H9 (cell line): ENCODE measurements around the gene TBC1D10B. TPM values are rescaled to one million over a fixed set of nuclear protein-coding genes. Genes with fewer than 3 reads are reported as not detected.
A peak's percentile ranks its signal among the peaks of the same experiment; 100 is the strongest.
"Not testable (repeated sequence)": the region's sequence is repeated elsewhere in the genome, so short reads cannot be mapped to it uniquely, and the experiment has no call there.

Source experiments
- DNase-seq: peaks from one replicate; pipeline ENCODE4 v3.0.0-alpha.2; 2017
- H2AFZ ChIP-seq: one replicate; pipeline ENCODE4 v1.6.1; 2013; ENCODE audit warnings: mild to moderate bottlenecking, low read length, control low read depth, moderate library complexity
- H2AK5ac ChIP-seq: 2 replicates; pipeline ENCODE4 v1.6.1; 2013; ENCODE audit warnings: low read length, control low read depth, mixed read lengths; ENCODE audit not compliant: insufficient read length
- H2BK120ac ChIP-seq: one replicate; pipeline ENCODE4 v1.6.1; 2013; ENCODE audit warnings: low read depth, mild to moderate bottlenecking, low read length, control low read depth, inconsistent platforms; ENCODE audit not compliant: poor library complexity, severe bottlenecking
- H2BK12ac ChIP-seq: 2 replicates; pipeline ENCODE4 v1.6.1; 2013; ENCODE audit warnings: low read length, control low read depth, mixed read lengths, low read depth; ENCODE audit not compliant: insufficient read length
- H2BK15ac ChIP-seq: 2 replicates; pipeline ENCODE4 v1.6.1; 2013; ENCODE audit warnings: low read depth, low read length, control low read depth
- H2BK20ac ChIP-seq: one replicate; pipeline ENCODE4 v1.6.1; 2013; ENCODE audit warnings: low read depth, mild to moderate bottlenecking, low read length, control low read depth, inconsistent platforms; ENCODE audit not compliant: poor library complexity, severe bottlenecking
- H2BK5ac ChIP-seq: 2 replicates; pipeline ENCODE4 v1.6.1; 2013; ENCODE audit warnings: low read length, control low read depth, mixed read lengths; ENCODE audit not compliant: insufficient read length
- H3K14ac ChIP-seq: 2 replicates; pipeline ENCODE4 v1.6.1; 2013; ENCODE audit warnings: low read length, control low read depth; ENCODE audit not compliant: insufficient read depth
- H3K18ac ChIP-seq: 2 replicates; pipeline ENCODE4 v1.6.1; 2013; ENCODE audit warnings: low read depth, mild to moderate bottlenecking, mixed read lengths, low read length, control low read depth; ENCODE audit not compliant: insufficient read length
- H3K23ac ChIP-seq: 2 replicates; pipeline ENCODE4 v1.6.1; 2013; ENCODE audit warnings: low read length, control low read depth, mixed read lengths, low read depth; ENCODE audit not compliant: insufficient read length
- H3K23me2 ChIP-seq: 2 replicates; pipeline ENCODE4 v1.6.1; 2013; ENCODE audit warnings: low read depth, mild to moderate bottlenecking, mixed read lengths, low read length, control low read depth; ENCODE audit not compliant: insufficient read length, poor library complexity, severe bottlenecking
- H3K27ac ChIP-seq: 2 replicates; pipeline ENCODE4 v1.5.1; 2013; ENCODE audit warnings: low read length, control low read depth, mixed read lengths, low read depth; ENCODE audit not compliant: insufficient read length
- H3K27me3 ChIP-seq: 2 replicates; pipeline ENCODE4 v1.6.1; 2013; ENCODE audit warnings: low read length, control low read depth, inconsistent platforms; ENCODE audit not compliant: insufficient read depth
- H3K4ac ChIP-seq: 2 replicates; pipeline ENCODE4 v1.6.1; 2013; ENCODE audit warnings: low read depth, mild to moderate bottlenecking, control low read depth, inconsistent platforms, low read length, moderate library complexity
- H3K4me1 ChIP-seq: 2 replicates; pipeline ENCODE4 v1.6.1; 2013; ENCODE audit warnings: low read length, control low read depth, inconsistent platforms; ENCODE audit not compliant: insufficient read depth
- H3K4me2 ChIP-seq: 2 replicates; pipeline ENCODE4 v1.6.1; 2013; ENCODE audit warnings: low read length, control low read depth, mixed read lengths; ENCODE audit not compliant: insufficient read length, insufficient read depth
- H3K56ac ChIP-seq: 2 replicates; pipeline ENCODE4 v1.6.1; 2013; ENCODE audit warnings: low read depth, mild to moderate bottlenecking, mixed read lengths, low read length, control low read depth; ENCODE audit not compliant: insufficient read length
- H3K79me1 ChIP-seq: 2 replicates; pipeline ENCODE4 v1.6.1; 2013; ENCODE audit warnings: low read depth, mild to moderate bottlenecking, moderate library complexity, low read length, control low read depth, inconsistent platforms; ENCODE audit not compliant: insufficient read depth, poor library complexity, severe bottlenecking
- H3K79me2 ChIP-seq: 2 replicates; pipeline ENCODE4 v1.6.1; 2013; ENCODE audit warnings: low read length, control low read depth, inconsistent platforms; ENCODE audit not compliant: insufficient read depth
- H3K9ac ChIP-seq: 2 replicates; pipeline ENCODE4 v1.6.1; 2013; ENCODE audit warnings: low read length, control low read depth, mixed read lengths; ENCODE audit not compliant: insufficient read length; ENCODE audit errors: extremely low read depth
- H3K9me3 ChIP-seq: one replicate; pipeline ENCODE4 v1.6.1; 2013; ENCODE audit warnings: low read depth, low read length, inconsistent platforms; ENCODE audit not compliant: control insufficient read depth
- H3T11ph ChIP-seq: one replicate; pipeline ENCODE4 v1.6.1; 2013; ENCODE audit warnings: mild to moderate bottlenecking, low read length, control low read depth, inconsistent platforms
- H4K20me1 ChIP-seq: one replicate; pipeline ENCODE4 v1.6.1; 2013; ENCODE audit not compliant: control insufficient read depth, insufficient read length, insufficient read depth
- H4K5ac ChIP-seq: 2 replicates; pipeline ENCODE4 v1.6.1; 2013; ENCODE audit warnings: low read depth, mild to moderate bottlenecking, mixed read lengths, low read length, control low read depth; ENCODE audit not compliant: insufficient read length
- H4K8ac ChIP-seq: replicated peaks from 2 replicates; pipeline ENCODE4 v1.6.1; 2013; ENCODE audit warnings: low read length, control low read depth, mixed read lengths, low read depth; ENCODE audit not compliant: insufficient read length
- H4K91ac ChIP-seq: 2 replicates; pipeline ENCODE4 v1.6.1; 2013; ENCODE audit warnings: low read depth, mild to moderate bottlenecking, moderate library complexity, mixed read lengths, low read length, control low read depth; ENCODE audit not compliant: insufficient read length
- H3K27ac Mint-ChIP-seq, 3 experiments: 2 replicates in 2 of 3; 3 replicates in 1 of 3; pipeline ENCODE4 v1.8.0; 2020 to 2021; ENCODE audit warnings: mixed read lengths in 3 of 3, mild to moderate bottlenecking in 1 of 3, moderate library complexity in 1 of 3
- H3K27me3 Mint-ChIP-seq: 2 replicates; pipeline ENCODE4 v1.8.0; 2021; ENCODE audit warnings: low read depth, mild to moderate bottlenecking, moderate library complexity, mixed read lengths
- H3K36me3 Mint-ChIP-seq, 3 experiments: 2 replicates in 2 of 3; 3 replicates in 1 of 3; pipeline ENCODE4 v1.8.0; 2020 to 2021; ENCODE audit warnings: low read depth in 3 of 3, mixed read lengths in 3 of 3; ENCODE audit not compliant: insufficient read depth in 1 of 3
- H3K4me1 Mint-ChIP-seq, 2 experiments: 2 replicates each; pipeline ENCODE4 v1.8.0; 2020; ENCODE audit warnings: mixed read lengths in 2 of 2
- H3K4me3 Mint-ChIP-seq, 2 experiments: 2 replicates in 1 of 2; 3 replicates in 1 of 2; pipeline ENCODE4 v1.8.0; 2020 to 2021; ENCODE audit warnings: mild to moderate bottlenecking in 2 of 2, mixed read lengths in 2 of 2, moderate library complexity in 1 of 2
- H3K9me3 Mint-ChIP-seq, 2 experiments: 2 replicates in 1 of 2; 3 replicates in 1 of 2; pipeline ENCODE4 v1.8.0; 2020; ENCODE audit warnings: mild to moderate bottlenecking in 2 of 2, mixed read lengths in 2 of 2, moderate library complexity in 1 of 2
- WGBS: extraction: QIAGEN DNeasy Blood & Tissue Kit; methylation state at CpG from one replicate; pipeline ENCODE4 v1.1.7; 2013; ENCODE audit warnings: missing lambda C conversion rate, low lambda C conversion rate, mixed read lengths; ENCODE audit not compliant: insufficient read length; ENCODE audit errors: extremely low coverage; 5-methylcytosine and 5-hydroxymethylcytosine counted together
- total RNA-seq: library from RNA; stranded (reverse); gene quantifications from 2 replicates; pipeline ENCODE4 v1.2.1, GENCODE V29; 2021
- TF ChIP-seq, protein P1 (sequence below): fragments of 200-600 bp; sonication (generic); conservative IDR thresholded peaks from 3 replicates; pipeline ENCODE4 v1.8.0; 2021; ENCODE audit warnings: antibody characterized with exemption, mild to moderate bottlenecking

TBC1D10B gene
- total RNA-seq, 1 experiment from 2014 or later, result 25.6 TPM

DNA sequence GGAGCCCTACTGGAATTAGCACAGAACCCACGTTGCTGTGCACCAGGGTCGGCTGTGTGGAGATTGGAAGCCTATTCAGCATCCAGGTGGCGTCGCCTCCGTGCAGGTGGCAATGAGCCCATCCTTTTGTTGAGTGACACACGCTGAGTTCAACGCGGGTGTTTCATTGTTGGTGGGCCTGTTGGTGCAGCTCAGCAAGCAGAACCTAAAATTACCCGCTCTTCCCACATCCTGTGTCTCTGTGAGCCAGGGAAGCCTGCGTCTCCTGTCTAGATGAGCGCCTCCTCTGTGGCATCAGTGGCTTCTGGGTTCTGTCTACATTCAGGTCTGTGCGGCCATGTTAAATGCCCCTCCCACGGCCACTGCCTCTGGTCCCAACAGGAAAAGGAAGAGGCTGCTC lies 29.7 kb downstream of the TBC1D10B start:
- no peaks in the 10 kb centered on the region for H3K9me3 ChIP-seq
- H2BK12ac ChIP-seq, result no peak overlapping the region
- H3K4me2 ChIP-seq, result no peak overlapping the region
- H4K20me1 ChIP-seq, result no peaks in the 10 kb centered on the region
- no peak overlapping the region for H2BK120ac ChIP-seq
- no peak overlapping the region for H4K8ac ChIP-seq
- no peak overlapping the region for H3K4ac ChIP-seq
- H3K27me3 Mint-ChIP-seq, result no peaks in the 10 kb centered on the region
- H3K14ac ChIP-seq, result no peak overlapping the region
- no peak overlapping the region for H2BK15ac ChIP-seq
- no peak overlapping the region for H3K9ac ChIP-seq
- no peak overlapping the region for H3K4me3 Mint-ChIP-seq
- no peaks in the 10 kb centered on the region for H3K79me2 ChIP-seq
- TF ChIP-seq, protein P1, sequence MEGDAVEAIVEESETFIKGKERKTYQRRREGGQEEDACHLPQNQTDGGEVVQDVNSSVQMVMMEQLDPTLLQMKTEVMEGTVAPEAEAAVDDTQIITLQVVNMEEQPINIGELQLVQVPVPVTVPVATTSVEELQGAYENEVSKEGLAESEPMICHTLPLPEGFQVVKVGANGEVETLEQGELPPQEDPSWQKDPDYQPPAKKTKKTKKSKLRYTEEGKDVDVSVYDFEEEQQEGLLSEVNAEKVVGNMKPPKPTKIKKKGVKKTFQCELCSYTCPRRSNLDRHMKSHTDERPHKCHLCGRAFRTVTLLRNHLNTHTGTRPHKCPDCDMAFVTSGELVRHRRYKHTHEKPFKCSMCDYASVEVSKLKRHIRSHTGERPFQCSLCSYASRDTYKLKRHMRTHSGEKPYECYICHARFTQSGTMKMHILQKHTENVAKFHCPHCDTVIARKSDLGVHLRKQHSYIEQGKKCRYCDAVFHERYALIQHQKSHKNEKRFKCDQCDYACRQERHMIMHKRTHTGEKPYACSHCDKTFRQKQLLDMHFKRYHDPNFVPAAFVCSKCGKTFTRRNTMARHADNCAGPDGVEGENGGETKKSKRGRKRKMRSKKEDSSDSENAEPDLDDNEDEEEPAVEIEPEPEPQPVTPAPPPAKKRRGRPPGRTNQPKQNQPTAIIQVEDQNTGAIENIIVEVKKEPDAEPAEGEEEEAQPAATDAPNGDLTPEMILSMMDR, result no peak
- no peaks in the 10 kb centered on the region for H3K79me1 ChIP-seq
- H3K23ac ChIP-seq, result no peak overlapping the region
- peaks cover 2 to 3% of the 10 kb centered on the region in 2 experiments; a peak in 4 of 5 replicates for H3K9me3 Mint-ChIP-seq
- H3K27ac Mint-ChIP-seq, result no peak overlapping the region
- H3K18ac ChIP-seq, result no peak overlapping the region
- H3K4me1 Mint-ChIP-seq, result peaks cover 4 to 14% of the 10 kb centered on the region in 2 experiments
- no peak overlapping the region for H4K5ac ChIP-seq
- H2AFZ ChIP-seq, result no peak overlapping the region
- H2BK20ac ChIP-seq, result no peak overlapping the region
- no peak overlapping the region for H3K56ac ChIP-seq
- no peak overlapping the region for H4K91ac ChIP-seq
- peaks cover 0 to 4% (median 0%) of the 10 kb centered on the region in 3 experiments; a peak in 1 of 7 replicates for H3K36me3 Mint-ChIP-seq
- no peaks in the 10 kb centered on the region; the same call in 1 of the 2 replicates for H3K4me1 ChIP-seq
- DNase-seq, result peak; percentile 27
- no peaks in the 10 kb centered on the region for H3K23me2 ChIP-seq
- H3K27me3 ChIP-seq, result no peaks in the 10 kb centered on the region
- no peak overlapping the region for H3K27ac ChIP-seq
- no peak overlapping the region for H2BK5ac ChIP-seq
- H3T11ph ChIP-seq, result no peak overlapping the region
- no peak overlapping the region for H2AK5ac ChIP-seq
- no CpG with 5 or more reads among the region's 13 CpGs for WGBS

DNA sequence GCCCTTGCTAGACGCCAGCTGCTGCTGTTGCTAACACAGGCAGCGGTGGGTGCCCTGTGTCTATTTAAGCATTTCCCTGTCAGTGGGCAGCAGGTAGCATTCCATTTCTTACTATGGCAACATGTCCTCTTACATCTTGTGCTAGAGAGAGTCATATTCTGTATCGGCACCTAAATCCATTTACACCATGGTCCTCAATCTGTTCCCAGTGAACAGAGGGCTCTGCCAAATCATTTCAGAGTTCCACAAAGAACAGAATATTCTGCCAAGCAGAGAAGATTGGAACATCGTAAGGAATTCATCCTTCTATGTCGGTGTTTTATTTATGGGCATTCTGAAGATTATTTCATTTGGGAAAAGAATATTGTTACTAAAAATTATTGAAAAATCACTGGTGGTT lies 31.6 kb downstream of the TBC1D10B start:
- H2AK5ac ChIP-seq, H3K27me3 ChIP-seq, H3K18ac ChIP-seq, H4K8ac ChIP-seq, H3T11ph ChIP-seq, H3K23ac ChIP-seq, H2BK120ac ChIP-seq, H3K4me1 ChIP-seq, H3K36me3 Mint-ChIP-seq, H2BK12ac ChIP-seq, H3K27me3 Mint-ChIP-seq, H3K4ac ChIP-seq, H3K9ac ChIP-seq, H2BK5ac ChIP-seq, DNase-seq, H3K27ac Mint-ChIP-seq, H3K79me2 ChIP-seq, H4K91ac ChIP-seq, H3K79me1 ChIP-seq, H2BK15ac ChIP-seq, H3K27ac ChIP-seq, H3K4me3 Mint-ChIP-seq, H4K5ac ChIP-seq, H3K9me3 ChIP-seq, H3K9me3 Mint-ChIP-seq, H2BK20ac ChIP-seq, H3K23me2 ChIP-seq, H2AFZ ChIP-seq, H3K4me2 ChIP-seq, H3K56ac ChIP-seq, H4K20me1 ChIP-seq, H3K14ac ChIP-seq: not testable (repeated sequence)
- WGBS, result no CpG with 5 or more reads among the region's 5 CpGs
- H3K4me1 Mint-ChIP-seq, result peaks cover 6 to 16% of the 10 kb centered on the region in 2 experiments
